ENCODE measurements around the gene WASF1.

- TF ChIP-seq CTCF (IDR thresholded peaks at IDR 0.05) (no peak), POLR2A (IDR thresholded peaks at IDR 0.05) (no peak)
Observed at GRCh38 chr6:110181131-110182030, 1.9 kb upstream of the WASF1 start.

All from esophagus squamous epithelium (tissue), 4 donors.